Activated CD4-positive, alpha-beta memory T cell treated with anti-CD3 and anti-CD28 coated beads for 36 hours (primary cell): ENCODE results near the gene ZNF609. TPM values are rescaled to one million over a fixed set of nuclear protein-coding genes. Genes with fewer than 3 reads are reported as not detected.

Source experiments
- CTCF ChIA-PET: fragments of 350-600 bp; sonication (Branson Sonifier 250); formaldehyde crosslinking; loops from one replicate; lab custom pipeline; 2021; ENCODE audit warnings: antibody characterized with exemption, inconsistent platforms; lab: Charles Lee
- POLR2A ChIA-PET: fragments of 350-600 bp; sonication (Branson Sonifier 250); formaldehyde crosslinking; loops from one replicate; lab custom pipeline; 2021; ENCODE audit warnings: antibody characterized with exemption; lab: Charles Lee
- DNase-seq: peaks from one replicate; pipeline ENCODE4 v3.0.0-alpha.2; 2020
- H3K27ac Mint-ChIP-seq: one replicate; pipeline ENCODE4 v1.8.0; 2021; ENCODE audit warnings: mixed read lengths
- H3K27me3 Mint-ChIP-seq: one replicate; pipeline ENCODE4 v1.8.0; 2021; ENCODE audit warnings: mixed read lengths
- H3K36me3 Mint-ChIP-seq: one replicate; pipeline ENCODE4 v1.8.0; 2021; ENCODE audit warnings: mixed read lengths
- H3K4me1 Mint-ChIP-seq: one replicate; pipeline ENCODE4 v1.8.0; 2021; ENCODE audit warnings: low read depth, mixed read lengths
- H3K4me3 Mint-ChIP-seq: one replicate; pipeline ENCODE4 v1.8.0; 2021; ENCODE audit warnings: mild to moderate bottlenecking, mixed read lengths
- H3K9me3 Mint-ChIP-seq: one replicate; pipeline ENCODE4 v1.8.0; 2021; ENCODE audit warnings: mixed read lengths
- intact Hi-C: fragments of 100-400 bp; cut with micrococcal nuclease; formaldehyde crosslinking; loops from one replicate; pipeline ENCODE4 v1.15.1; 2023
- total RNA-seq, 2 experiments: library from RNA; stranded (reverse); gene quantifications; one replicate each; pipeline ENCODE4 v1.2.3, GENCODE V29; 2021

Gene ZNF609
- total RNA-seq, 2 experiments from 2014 or later = 38.5 to 38.7 TPM

DNA sequence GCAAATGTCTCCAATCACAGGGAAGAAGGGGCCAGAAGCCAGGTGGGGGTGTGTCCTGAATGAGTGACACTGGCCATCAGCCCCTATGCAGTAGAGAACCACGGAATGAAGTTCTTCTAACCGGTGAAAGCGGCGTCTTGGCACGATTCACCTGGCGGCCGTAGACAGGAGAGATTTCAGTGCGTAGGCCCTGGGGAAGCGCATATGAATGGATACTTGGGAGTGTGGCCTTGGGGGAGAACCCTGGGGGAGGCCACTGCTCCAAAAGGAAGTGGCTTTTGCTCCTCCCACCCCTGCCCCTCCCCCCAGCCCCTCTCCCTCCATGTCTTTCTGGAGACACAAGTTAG lies 271.4 kb downstream of the ZNF609 start:
- POLR2A ChIA-PET = no interaction called here
- no peak overlapping the region for H3K27ac Mint-ChIP-seq

DNA sequence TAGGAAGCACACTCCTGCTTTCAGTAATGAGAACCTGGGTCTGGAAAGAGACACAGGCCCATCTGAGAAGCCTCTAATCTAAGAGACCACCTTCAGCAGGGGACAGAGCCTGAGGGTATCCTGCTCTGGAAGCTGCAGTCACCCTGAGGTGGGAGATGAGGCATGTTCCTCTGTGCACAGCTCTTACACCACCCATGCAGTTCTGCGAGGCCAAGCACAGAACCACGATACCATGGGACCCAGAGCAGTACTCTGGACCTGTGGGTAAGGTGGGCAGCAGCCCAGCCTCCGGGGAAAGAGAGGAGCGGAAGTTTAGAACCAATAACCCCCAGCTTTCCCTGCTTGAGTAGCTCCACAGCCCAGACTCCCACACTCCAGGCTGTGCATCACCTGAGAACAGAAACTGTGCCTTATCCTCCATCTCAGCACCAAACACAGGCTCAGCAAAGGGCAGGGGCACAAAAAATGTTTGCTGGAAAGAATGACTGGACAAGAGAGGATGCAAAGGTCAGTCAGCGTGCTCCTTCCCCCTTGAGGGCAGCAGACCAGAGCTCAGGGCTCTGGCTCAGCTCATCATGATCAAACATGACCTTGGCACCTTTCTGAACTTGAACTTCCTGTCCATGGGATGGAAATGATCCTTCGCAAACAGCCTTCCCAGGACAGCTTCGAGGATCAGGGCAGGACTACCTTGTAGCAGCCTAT lies 271.9 kb downstream of the ZNF609 start:
- Mint-ChIP-seq H3K27ac (no peak overlapping the region), H3K27me3 (peaks cover 1% of the 10 kb centered on the region), H3K9me3 (no peaks in the 10 kb centered on the region), H3K4me3 (no peak overlapping the region), H3K36me3 (no peaks in the 10 kb centered on the region), H3K4me1 (no peaks in the 10 kb centered on the region)
- intact Hi-C loops = loop anchor here (5.0 to 10.0 kb wide), 2 partner anchors 300 to 352 kb away; no protein-coding TSS in a partner anchor
- ChIA-PET POLR2A (no interaction called here), CTCF (interaction anchor here (0.6 to 9.7 kb wide), 11 partner anchors 16 to 906 kb away, joined by 3 to 285 read pairs (median 3); no protein-coding TSS in a partner anchor)
- DNase-seq = no peak

More for the DNA sequence above, 271.4 kb downstream of the ZNF609 start:
- no peaks in the 10 kb centered on the region for H3K36me3 Mint-ChIP-seq
- CTCF ChIA-PET = interaction anchor here (1.0 to 9.7 kb wide), 10 partner anchors 15 to 277 kb away, joined by 3 to 285 read pairs (median 4); no protein-coding TSS in a partner anchor
- intact Hi-C loops = loop anchor here (1.0 to 10.0 kb wide), 4 partner anchors 78 to 353 kb away; no protein-coding TSS in a partner anchor
- H3K9me3 Mint-ChIP-seq = no peaks in the 10 kb centered on the region
- DNase-seq = no peak
- no peak overlapping the region for H3K4me3 Mint-ChIP-seq
- peaks cover 1% of the 10 kb centered on the region for H3K27me3 Mint-ChIP-seq
- H3K4me1 Mint-ChIP-seq = no peaks in the 10 kb centered on the region

Other genes starting within 250 kb of the ZNF609 start
- 10 to 100 TPM; 17.5 to 20.9 TPM for gene CSNK1G1, start 104.4 kb upstream of the ZNF609 start, total RNA-seq
- 10 to 100 TPM; 82.4 to 85.8 TPM for gene PCLAF, start 79.1 kb upstream of the ZNF609 start, total RNA-seq
- 10 to 100 TPM; 21.7 to 22.2 TPM for gene TRIP4, start 72.7 kb upstream of the ZNF609 start, total RNA-seq